Measurements from ENCODE around the gene AQP7.

AQP7 gene

GRCh38 chr9:33381231-33381791 is 21.1 kb downstream of the AQP7 start:
- CTCF ChIA-PET = interaction anchor here (1.0 kb wide), 2 partner anchors 34 to 67 kb away, joined by 3 to 4 read pairs; no protein-coding TSS in a partner anchor
- POLR2A ChIA-PET = no interaction called here
- DNase-seq (ENCODE audit: extremely low spot score) = no peak
- TF ChIP-seq CTCF (IDR thresholded peaks at IDR 0.05; ENCODE audit: control extremely low read depth, extremely low read depth, low read depth, missing control alignments) = no peak

GRCh38 chr9:33380390-33381094 is 21.8 kb downstream of the AQP7 start:
- POLR2A ChIA-PET = no interaction called here
- no peak for TF ChIP-seq CTCF (IDR thresholded peaks at IDR 0.05; ENCODE audit: control extremely low read depth, extremely low read depth, low read depth, missing control alignments)
- DNase-seq (ENCODE audit: extremely low spot score) = no peak
- CTCF ChIA-PET = interaction anchor here (1.2 to 1.7 kb wide), 3 partner anchors 10 to 35 kb away, joined by 3 to 4 read pairs (median 4); no protein-coding TSS in a partner anchor

- no peak for DNase-seq (ENCODE audit: extremely low spot score)
- no peak for TF ChIP-seq CTCF (IDR thresholded peaks at IDR 0.05; ENCODE audit: control extremely low read depth, extremely low read depth, low read depth, missing control alignments)
- ChIA-PET CTCF (interaction anchor here (1.2 to 1.7 kb wide), 3 partner anchors 9 to 36 kb away, joined by 3 to 4 read pairs (median 4); no protein-coding TSS in a partner anchor), POLR2A (no interaction called here)
These were observed 22.5 kb downstream of the AQP7 start for GRCh38 chr9:33379666-33380389.

- ChIA-PET CTCF (interaction anchor here (1.2 kb wide), 1 partner anchor 75 kb away, joined by 3 read pairs; no protein-coding TSS in a partner anchor), POLR2A (interaction anchor here (0.5 kb wide), 1 partner anchor 405 kb away, joined by 7 read pairs; no protein-coding TSS in a partner anchor)
- no peak for TF ChIP-seq CTCF (IDR thresholded peaks at IDR 0.05; ENCODE audit: control extremely low read depth, extremely low read depth, low read depth, missing control alignments)
- no peak for DNase-seq (ENCODE audit: extremely low spot score)
These were observed 24.1 kb downstream of the AQP7 start for GRCh38 chr9:33378121-33378795.

GRCh38 chr9:33377089-33377715 is 25.2 kb downstream of the AQP7 start:
- TF ChIP-seq CTCF (IDR thresholded peaks at IDR 0.05; ENCODE audit: control extremely low read depth, extremely low read depth, low read depth, missing control alignments) = no peak
- ChIA-PET POLR2A (no interaction called here), CTCF (interaction anchor here (5.5 kb wide), 1 partner anchor 76 kb away, joined by 28 read pairs; no protein-coding TSS in a partner anchor)
- no peak for DNase-seq (ENCODE audit: extremely low spot score)
